ENCODE measurements around the gene VPS29.
"Not testable (repeated sequence)": the region's sequence is repeated elsewhere in the genome, so short reads cannot be mapped to it uniquely, and the experiment has no call there.

The VPS29 gene

GRCh38 chr12:110501752-110502738, at the start of gene VPS29, which contains the start of gene RAD9B:
VPS29 (minus strand) TSS chr12:110502111; CDS start chr12:110502051, 60 bp downstream.
RAD9B (plus strand) TSS chr12:110502331; CDS start chr12:110502338, 7 bp downstream.
- DNase-seq: peak; percentile 85 to 95

GRCh38 chr12:110550981-110551380, 49.1 kb upstream of the VPS29 start:
- no peak for DNase-seq

DNA sequence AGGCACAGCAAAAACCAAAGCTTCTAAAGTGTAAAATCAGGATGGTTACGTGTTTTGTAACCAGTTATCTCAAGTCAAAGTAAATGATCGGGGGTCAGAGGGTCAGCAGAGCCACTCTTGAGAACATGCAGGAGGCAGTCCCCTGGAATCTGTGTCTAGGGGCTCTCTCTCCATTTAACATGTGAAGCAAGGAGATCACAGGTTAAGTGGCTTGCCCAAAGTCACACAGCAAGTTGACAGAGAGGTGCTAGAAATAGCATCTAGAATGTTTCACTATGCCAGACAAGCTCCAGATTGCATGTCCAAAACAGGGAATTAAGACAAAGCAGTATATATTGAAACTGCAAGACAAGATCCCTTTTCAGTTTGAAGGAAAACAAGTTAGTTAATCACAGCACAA, 47.8 kb upstream of the VPS29 start:
- no peak for DNase-seq

GRCh38 chr12:110548678-110549077, 46.8 kb upstream of the VPS29 start:
- no peak for DNase-seq

DNA sequence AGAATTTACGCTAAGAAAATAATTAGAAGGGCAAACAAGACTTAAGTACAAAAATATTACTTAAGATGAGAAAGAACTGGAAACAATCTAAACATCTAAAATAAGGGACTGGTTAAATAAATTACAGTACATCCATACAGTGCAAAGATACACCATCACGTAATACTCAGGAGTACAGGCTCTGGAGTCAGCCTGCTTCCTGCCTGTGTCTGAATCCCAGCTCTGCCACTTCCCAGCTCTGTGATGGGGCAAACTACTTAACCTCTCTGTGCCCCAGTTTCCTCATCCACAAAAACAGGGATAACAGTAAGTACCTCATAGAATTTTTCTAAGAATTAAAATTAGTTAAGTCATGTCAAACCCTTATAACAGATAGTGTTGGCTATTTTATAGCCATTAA, 45.2 kb upstream of the VPS29 start:
- DNase-seq: no peak

GRCh38 chr12:110546339-110546738, 44.4 kb upstream of the VPS29 start:
- no peak for DNase-seq

DNA sequence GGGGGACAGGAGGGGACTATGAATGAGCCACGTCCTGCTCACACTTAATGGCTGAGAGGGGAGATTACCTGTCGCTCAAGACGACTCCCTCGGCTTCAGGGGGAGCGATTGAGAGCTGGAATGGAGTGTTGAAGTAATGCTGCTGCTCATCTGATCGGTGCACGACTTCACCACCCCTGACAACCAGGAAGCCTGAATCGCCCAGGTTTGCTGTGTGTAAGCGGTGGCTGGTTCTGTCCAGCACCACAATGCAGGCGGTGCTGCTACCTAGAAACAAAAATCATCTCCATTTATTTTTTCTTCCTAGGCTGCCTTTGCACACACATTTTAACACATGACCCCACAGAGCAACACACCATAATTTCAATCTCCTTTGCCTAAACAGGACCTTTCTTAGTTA, 43.9 kb upstream of the VPS29 start:
- DNase-seq: no peak

GRCh38 chr12:110545259-110545658, 43.3 kb upstream of the VPS29 start:
- DNase-seq: not testable (repeated sequence)

GRCh38 chr12:110543965-110544364, 42.1 kb upstream of the VPS29 start:
- DNase-seq: no peak

DNA sequence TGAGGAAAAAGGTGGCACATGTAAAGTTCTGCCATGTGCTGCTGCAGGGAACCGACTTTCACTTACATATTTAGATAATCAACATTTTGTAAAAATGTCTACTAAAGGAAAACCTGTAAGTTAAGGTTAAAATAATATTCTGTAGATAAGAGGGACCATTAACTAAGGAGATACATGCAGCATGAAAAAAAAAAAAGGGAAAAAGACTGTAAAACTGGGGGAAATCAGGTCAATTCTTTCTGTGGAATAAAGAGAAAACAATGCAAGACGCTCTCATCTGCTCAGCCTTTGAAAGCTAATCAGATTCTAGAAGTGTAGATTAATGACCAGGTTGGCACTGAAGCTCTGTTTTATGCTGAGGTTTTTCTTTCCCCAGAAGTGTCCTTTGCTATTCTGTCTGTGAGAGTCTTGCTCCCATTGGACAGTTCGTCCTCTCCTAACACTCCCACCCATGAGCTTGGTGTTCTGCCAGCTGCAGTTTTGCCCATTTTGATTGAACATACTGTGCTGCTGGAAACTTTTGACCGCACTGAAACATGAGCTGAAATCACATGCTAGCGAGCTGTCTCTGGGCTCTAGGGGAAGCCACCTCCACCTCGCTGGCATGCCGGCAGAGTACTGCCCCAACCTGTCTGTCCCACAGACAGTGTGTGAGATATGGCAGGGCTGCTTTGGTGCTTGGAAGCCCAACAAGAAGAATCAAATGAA, 41.5 kb upstream of the VPS29 start:
- peak; percentile 8 to 71 for DNase-seq

- DNase-seq: no peak
These were observed 38.1 kb upstream of the VPS29 start for GRCh38 chr12:110540048-110540447.

DNA sequence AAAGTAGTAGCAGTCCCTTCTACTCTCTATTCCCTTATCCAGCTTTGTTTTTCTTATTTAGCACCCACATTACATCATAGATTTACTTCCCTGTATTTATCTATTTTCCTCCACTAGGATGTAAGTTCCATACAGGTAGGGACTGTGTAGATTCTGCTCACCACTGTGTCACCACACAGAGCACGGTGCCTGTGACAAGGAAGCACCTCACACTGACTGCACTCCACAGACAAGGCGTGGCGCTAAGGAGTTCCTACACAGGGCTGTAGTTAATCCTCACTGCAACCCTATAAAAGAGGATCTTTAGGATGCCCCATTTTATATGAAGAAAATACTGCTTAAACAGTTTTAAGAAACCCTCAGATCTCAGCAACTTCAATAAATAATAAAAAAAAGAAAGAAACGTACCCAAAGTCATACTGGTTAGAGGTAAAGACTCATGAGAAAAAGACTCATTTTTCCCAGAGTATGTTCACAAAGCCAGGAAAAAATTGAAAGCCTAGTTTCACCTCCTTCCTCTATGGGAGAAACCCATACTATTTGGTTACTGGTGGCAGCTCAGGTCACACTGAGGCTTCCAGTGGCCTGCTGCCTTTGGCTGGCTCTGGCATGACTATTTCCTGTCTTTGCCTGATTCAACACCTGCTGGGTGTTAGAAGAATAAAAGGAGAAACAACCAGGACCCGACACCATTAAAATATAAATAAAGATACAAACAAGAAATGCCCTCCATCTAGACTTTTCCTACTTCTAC, 37.1 kb upstream of the VPS29 start:
- no peak for DNase-seq

DNA sequence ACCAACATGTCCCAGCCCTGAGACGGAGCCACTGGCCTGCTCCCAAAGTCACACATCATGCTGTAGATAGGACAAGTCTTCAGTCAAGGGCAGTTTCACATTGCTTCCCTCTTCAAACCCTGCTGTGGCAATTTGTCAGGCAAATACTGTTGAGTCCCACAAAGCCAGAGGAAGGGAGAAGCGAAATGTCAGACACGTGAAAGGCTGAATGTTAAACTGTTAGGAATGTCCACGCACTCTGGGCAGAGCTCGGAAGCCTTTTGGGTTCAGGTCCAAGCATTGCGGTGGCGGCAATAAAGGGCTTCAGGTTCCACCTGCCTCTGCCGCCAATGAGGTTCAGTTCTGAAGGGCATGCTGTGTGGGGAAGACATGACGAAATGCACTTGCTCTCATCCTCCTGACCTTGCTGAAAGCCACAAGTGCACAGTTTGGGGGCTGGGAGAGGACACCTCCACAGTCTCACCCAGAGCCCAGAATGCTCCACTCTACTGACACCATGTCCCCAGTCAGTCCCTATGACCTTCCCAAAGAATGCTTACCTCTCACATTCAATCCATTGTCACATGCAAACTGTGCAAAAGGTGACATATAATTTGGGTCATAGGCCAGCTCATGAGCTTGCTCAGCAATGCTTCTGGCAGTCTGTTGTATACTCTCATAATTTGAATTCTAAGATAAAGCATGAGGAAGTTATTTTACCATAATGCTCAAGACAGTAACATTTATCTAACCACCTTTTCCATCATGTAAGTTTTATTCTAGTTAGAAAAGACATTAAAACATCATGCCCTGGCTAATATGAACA, 35.9 kb upstream of the VPS29 start:
- DNase-seq: no peak

DNA sequence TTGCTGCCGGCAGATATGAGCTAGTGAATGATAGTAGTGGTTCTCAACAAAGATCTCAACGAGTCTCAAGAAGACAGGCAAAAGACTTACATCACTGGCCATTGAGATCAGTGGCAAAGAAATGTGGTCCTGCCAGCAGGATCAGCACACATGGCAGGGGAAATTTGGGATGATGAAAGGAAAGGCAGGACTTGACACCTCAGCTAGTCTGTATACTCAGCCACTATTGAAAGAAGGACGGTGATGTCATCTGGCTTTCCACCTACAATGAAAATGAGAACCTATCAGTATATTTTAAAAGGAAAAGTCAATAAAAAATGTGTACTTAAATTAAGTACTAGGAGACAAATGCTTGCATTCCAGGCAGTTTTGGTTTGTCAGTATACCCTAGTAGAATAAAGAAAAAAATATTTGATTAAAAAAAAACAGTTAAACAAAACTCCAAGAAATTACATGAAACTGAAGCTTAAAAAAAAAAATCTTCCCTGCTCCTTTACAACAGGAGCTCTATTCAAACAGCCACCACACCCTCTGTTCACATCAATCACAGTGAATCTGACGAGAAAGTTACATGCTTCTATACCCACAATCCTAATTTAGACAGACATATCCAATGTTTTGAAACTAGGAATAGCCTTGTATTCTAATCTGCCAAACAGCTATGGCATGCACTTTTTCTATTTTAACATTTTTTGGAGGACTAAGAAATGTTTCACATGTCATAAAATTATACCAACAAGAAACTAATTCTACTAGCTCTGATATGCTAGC, 35.1 kb upstream of the VPS29 start:
- no peak for DNase-seq

DNA sequence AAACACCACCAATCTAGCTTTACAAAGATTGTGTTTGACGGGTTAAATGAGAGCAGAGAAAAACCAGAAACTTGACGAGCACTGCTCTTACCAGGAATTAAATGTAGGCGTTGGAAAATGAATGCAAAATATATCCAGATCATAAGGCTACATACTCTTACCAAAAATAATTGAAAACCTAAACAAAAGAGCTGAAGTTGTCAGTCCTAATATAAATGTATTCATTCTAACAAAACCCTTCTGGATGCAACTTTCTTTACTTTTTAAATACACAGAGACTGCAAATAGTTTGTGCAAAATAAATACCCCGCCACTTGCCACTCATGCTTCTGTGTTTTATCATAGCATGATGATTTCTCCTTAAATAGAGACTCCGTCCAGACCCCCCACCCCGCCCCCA, 32.9 kb upstream of the VPS29 start:
- DNase-seq: no peak

GRCh38 chr12:110533607-110534006, 31.7 kb upstream of the VPS29 start:
- no peak for DNase-seq

- no peak for DNase-seq
These were observed 30.7 kb upstream of the VPS29 start for GRCh38 chr12:110532644-110533043.

DNA sequence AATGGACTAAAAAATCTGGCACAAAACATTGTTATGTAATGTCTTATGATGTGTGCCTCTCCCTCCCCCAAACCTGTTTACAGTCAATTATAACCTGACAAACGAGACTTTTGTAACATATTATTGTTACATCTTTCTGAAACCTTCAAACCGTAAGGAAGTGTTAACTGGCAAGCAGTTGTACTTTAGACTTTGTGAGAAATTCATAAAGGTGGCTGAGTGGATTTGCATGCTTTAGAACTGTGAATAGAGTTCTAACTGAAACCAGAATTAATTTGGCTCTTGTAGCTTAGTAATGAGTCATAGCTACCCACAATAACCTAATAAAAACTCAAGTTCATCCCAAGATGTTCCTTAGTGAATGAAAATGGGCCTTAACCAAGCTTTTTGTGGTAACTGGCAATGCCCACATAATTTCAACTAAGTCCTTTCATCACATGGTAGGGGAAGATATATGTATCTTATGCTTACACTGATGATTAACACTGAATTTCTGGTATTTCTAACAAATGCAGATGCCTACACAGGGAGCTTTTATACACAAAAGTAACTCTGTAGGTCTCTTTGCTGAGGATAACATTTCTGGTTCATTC, 29.9 kb upstream of the VPS29 start:
- no peak for DNase-seq

DNA sequence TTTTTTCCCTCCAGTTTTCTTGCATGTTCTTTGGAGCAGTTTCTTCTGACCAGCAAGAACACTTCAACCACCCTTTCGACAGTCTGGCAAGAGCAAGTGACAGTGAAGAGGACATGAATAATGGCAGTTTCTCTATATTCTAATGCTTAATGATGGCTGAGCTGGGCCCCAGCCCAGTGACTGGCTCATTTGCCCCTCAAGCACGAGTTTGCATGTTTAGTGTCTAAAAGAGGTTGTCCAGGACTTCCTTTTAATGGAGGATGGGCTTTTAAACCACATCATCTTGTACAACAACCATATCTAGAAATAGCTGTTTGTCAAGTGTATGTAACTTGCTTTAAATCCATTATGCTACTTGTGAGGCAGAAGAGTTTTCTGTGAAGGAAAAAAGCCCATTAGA, 28.6 kb upstream of the VPS29 start:
- DNase-seq: no peak

DNA sequence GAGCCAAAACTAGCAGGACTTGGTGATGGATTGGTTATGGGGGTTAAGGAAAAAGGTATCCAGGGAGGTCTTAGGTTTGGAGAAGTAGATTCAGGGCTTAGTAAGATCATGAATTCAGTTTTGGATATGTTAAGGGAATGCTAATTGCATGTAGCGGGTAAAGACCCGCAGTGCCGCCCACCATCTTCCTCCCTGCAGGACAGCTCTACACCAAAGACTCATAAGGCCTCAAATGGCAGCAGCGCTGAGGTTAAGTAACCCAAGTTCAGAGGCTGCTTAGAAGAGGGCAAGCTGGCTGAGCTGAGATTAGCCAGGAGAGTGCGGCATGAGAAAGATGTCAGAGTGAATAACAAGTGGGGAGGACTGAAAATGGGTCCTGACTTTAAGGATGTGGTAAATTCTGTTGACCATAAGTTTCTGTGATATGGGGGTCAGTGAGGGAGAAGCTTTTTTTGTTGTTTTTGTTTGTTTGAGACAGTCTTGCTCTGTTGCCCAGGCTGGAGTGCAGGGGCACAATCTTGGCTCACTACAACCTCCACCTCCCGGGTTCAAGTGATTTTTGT, 26.4 kb upstream of the VPS29 start:
- DNase-seq: no peak

Data from NCI-H446 (cell line).